Urothelium cell line (cell line): Measurements from ENCODE around the gene VPS36.
A peak's percentile ranks its signal among the peaks of the same experiment; 100 is the strongest.
"Not testable (repeated sequence)": the region's sequence is repeated elsewhere in the genome, so short reads cannot be mapped to it uniquely, and the experiment has no call there.

Source experiments
- DNase-seq: peaks from one replicate; pipeline ENCODE4 v3.0.0; 2011; ENCODE audit warnings: low spot score, mixed read lengths
- FAIRE-seq: peaks from 2 replicates; lab custom pipeline; 2011; peaks lifted over from hg19 to GRCh38; lab: Jason Lieb, UNC

Gene VPS36

DNA sequence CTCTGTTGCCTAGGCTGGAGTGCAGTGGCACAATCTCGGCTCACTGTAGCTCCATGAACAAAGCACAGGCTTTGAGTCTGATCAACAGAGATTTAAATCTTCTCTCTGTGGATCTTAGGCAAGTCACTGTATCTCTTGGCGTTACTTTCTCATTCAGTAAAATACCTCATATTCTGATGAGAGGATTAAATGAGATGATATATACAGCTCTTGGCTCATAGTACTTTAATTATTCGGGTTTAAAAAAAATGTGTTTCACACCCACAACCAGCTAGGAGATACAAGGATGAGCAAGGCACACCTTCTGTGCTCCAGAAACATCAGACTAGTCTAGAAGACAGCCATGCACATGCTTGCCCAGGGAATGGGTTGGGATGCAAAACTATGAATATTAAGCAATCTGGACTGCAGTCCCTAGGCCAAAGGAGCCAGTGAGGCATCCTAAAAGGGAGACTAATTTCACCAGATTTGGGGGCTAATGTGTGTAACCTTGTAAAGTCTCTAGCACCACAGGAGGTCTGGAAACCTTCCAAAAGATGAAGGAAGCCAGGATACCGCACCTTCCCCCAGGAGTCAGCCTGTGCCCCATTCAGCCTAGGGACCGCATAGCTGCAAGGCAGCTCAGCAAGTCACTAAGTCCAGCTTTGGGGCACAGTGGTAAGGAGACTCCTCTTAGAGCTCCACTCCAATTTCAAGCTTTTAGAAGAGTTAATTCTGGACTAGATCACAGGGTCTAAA lies 2.5 kb downstream of the VPS36 start:
- FAIRE-seq (no peak), DNase-seq (no peak)

GRCh38 chr13:52447354-52447753 lies 3.1 kb downstream of the VPS36 start:
- no peak for DNase-seq
- FAIRE-seq: no peak

DNA sequence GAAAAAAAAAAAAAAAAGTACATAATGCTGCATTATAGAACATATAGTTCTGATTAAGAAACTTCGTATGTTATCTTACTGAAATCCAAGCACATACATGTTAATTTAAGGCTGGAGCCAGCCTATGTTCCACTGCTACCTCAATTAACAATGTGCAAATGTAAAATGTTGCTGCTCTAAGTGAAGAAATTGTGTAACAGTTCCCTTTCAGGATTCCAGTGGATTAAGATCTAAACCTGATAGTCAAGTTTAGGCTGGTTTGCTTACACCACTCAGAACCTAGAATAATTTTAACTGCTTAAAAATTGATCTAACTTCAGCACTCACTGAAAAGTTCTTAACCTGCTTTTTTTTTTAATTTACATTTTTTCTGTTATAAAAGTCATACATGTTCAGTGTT lies 4.2 kb downstream of the VPS36 start:
- no peak for DNase-seq
- no peak for FAIRE-seq

DNA sequence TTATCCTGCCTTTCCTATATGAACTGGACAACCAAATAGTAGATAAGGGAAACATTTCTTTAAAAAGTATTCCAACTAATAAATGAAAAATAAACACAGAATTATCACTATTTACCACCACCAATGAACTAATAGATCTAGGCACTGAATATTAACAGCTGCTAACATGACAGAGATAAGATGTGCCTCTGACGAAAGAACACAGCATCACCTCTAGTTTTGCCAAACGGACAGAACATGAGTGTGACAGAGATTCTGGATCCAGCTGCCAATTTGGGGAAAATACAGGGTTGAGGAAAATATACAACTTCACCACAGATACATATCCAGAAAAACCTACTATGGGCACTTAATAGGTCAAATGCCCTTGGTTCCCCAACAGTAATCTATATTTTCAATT lies 18.0 kb downstream of the VPS36 start:
- DNase-seq (no peak), FAIRE-seq (no peak)

GRCh38 chr13:52428295-52428694 lies 22.1 kb downstream of the VPS36 start:
- DNase-seq (no peak), FAIRE-seq (no peak)

DNA sequence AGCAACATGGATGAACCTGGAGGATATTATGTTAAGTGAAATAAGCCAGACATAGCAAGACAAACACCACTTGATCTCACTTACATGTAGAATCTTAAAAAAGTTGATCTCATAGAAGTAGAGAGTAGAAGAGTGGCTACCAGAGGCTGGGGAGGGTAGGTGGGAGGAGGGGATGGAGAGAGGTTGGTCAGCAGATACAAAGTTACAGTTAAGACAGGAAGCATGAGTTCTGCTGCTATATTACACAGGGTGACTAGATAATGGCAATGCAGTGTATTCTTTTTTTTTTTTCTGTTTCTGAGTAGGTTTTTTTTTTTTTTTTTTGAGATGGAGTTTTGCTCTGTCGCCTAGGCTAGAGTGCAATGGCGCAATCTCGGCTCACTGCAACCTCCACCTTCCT lies 29.2 kb downstream of the VPS36 start:
- DNase-seq (no peak), FAIRE-seq (no peak)

- no peak for FAIRE-seq
These were observed 31.4 kb downstream of the VPS36 start for GRCh38 chr13:52419080-52419479.

GRCh38 chr13:52414963-52415362 lies 35.5 kb downstream of the VPS36 start:
- FAIRE-seq (no peak), DNase-seq (peak; percentile 10)

More at GRCh38 chr13:52419080-52419479, 31.4 kb downstream of the VPS36 start:
- DNase-seq: no peak

GRCh38 chr13:52414051-52414450 lies 36.4 kb downstream of the VPS36 start:
- DNase-seq (no peak), FAIRE-seq (no peak)

GRCh38 chr13:52412128-52412527 lies 38.3 kb downstream of the VPS36 start:
- no peak for DNase-seq
- no peak for FAIRE-seq

DNA sequence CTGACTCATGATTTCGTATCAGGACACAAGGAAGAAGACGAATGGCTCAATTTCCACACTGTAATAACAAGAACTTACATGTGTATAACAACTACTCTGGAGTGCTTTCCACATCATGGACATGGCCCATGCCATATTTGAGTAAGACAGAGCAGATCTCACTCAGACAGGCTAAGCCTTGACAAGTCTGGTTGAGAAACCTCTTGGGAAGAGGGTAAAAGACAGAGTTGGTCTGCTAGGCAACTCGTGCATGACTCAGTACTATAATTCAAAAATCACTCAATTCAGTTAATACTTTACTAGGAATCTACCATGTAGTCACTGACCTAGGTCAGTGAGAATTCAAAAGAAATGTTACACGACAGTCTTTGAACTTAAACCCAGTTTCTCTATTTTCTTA lies 38.8 kb downstream of the VPS36 start:
- DNase-seq (no peak), FAIRE-seq (no peak)

DNA sequence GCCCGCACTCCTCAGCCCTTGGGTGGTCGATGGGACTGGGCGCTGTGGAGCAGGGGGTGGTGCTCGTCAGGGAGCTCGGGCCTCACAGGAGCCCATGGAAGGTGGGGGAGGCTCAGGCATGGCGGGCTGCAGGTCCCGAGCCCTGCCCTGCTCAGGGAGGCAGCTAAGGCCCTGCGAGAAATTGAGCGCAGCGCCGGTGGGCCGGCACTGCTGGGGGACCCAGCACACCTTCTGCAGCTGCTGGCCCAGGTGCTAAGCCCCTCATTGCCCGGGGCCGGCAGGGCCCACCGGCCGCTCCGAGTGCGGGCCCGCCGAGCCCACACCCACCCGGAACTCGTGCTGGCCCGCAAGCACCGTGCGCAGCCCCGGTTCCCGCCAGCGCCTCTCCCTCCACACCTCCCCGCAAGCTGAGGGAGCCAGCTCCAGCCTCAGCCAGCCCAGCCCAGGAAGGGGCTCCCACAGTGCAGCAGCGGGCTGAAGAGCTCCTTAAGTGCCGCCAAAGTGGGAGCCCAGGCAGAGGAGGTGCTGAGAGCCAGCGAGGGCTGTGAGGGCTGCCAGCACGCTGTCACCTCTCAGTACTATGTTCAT lies 42.3 kb downstream of the VPS36 start:
- not testable (repeated sequence) for FAIRE-seq, DNase-seq

GRCh38 chr13:52407436-52407835 lies 43.0 kb downstream of the VPS36 start:
- not testable (repeated sequence) for DNase-seq, FAIRE-seq

GRCh38 chr13:52406629-52407028 lies 43.8 kb downstream of the VPS36 start:
- FAIRE-seq: no peak

DNA sequence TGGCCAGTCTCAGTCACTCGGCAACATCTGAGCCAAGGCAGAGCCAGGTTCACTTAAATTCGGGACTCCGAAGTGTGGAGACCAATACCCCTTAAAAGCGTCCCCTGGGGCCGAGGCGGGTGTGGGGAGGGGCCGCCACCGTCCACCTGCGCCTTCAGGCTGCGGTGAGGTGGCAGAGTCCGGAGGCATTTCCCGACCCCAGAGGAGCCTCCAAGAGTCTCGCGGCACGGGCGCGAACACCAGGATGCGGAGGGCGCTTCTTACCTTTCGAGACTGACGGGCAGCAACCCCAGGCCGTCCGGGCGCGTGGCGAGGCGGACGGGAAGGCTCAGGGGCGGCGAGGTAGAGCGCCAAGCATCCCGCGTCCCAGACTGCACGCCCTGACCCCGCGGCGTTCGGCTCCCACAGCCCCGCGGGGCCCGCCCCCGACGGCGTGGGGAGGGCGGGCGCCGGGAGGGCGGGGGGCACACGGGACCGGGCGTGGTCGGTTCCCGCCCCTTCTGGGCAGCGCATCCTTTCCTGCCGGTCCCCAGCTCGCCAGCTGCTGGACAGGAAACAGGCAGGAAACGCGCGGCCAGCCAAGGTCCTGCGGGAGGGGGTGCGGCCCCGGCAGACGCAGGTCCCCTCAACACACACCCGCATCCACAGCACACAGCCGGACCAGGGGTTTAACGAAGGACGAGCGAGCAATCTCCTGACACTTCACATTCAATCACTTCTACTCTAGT lies 44.5 kb downstream of the VPS36 start, which contains the start of gene THSD1:
Gene THSD1, minus strand, starts transcription at position 406 of the 728 bp plus-strand sequence. CDS start 3,572 bp downstream, outside the sequence.
- peak; percentile 57 for DNase-seq
- FAIRE-seq: no peak

More at GRCh38 chr13:52406629-52407028, 43.8 kb downstream of the VPS36 start:
- DNase-seq: no peak

GRCh38 chr13:52405369-52405766 lies 45.1 kb downstream of the VPS36 start:
- no peak for FAIRE-seq
- peak; percentile 10 for DNase-seq

GRCh38 chr13:52399708-52400107 lies 50.7 kb downstream of the VPS36 start:
- FAIRE-seq (no peak), DNase-seq (no peak)

GRCh38 chr13:52399046-52399445 lies 51.4 kb downstream of the VPS36 start:
- FAIRE-seq: no peak
- no peak for DNase-seq

DNA sequence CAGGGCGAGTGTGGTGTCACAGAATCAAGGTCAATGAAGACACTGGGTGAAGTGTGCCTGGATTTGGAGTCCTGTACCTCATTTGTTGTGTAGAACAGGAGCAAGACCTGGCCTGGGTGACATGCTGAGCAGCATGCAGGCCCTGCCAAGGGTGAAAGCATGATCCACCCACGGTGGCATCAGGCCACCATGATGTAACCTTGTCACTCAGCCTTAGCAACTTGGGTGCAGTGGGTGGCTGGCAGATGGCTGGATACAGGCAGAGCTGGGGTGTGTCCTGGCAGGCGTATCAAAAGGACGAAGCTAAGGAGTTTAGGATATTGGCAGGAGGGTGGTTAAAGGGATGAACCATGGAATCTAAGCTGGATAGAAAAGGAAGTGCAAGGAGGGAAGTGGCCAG lies 54.7 kb downstream of the VPS36 start:
- FAIRE-seq: no peak
- no peak for DNase-seq

DNA sequence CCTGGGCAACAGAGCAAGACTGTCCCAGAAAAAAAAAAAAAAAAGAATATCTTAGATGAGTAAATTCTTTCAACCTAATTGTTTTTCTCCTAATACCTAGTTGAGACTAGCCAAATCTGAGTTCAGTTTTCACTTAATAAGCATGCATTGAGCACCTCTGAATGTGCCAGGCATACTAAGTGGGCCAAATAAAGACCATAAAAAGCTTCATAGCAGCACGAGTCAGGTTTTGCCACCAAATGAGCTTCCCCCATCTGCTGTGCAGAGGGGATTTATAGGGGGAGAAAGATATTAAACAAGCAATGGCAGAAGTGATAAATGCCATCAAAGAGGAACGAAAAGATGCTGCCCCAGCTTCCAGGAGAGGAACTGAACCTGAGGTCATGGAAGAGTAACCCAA lies 55.8 kb downstream of the VPS36 start:
- no peak for FAIRE-seq
- no peak for DNase-seq

DNA sequence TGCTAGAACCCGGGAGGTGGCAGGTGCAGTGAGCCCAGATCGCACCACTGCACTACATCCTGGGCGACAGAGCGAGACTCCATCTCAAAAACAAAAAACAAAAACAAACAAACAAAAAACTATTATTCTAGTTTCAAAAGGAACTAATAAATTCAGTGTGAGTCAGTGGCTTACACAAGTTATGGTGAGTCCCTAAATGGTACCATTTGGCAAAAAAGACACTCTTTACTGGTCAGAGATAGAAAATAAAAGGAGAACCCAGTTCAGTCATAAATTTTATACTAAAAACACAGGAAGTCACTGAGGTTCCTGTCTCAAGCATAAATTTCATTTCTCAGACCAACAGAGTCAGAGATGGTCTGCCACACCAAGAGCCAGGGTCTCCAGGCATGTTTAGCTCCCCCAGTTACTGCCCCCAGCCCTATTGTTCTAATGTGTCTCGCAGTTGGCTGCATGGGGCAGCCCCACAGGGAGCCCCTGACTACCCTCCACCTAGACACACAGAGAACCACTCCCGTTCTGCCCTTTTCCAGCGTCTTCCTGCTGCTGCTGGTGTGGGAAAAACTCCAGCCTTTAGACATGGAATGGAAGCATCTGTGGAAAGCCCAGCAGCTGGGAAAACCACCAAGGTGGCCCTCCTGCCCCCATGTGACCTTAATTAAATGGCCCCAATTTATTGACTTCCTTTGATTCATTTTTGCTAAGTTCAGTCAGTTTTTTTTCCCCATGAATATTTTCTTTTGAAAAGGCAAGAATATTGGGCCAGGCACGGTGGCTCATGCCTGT lies 56.7 kb downstream of the VPS36 start:
- DNase-seq: no peak
- no peak for FAIRE-seq
